NOMO-1 treated with dmso at 0.1 percent for 144 hours (cell line): ENCODE measurements around the gene FTCD.
"Not testable (repeated sequence)": the region's sequence is repeated elsewhere in the genome, so short reads cannot be mapped to it uniquely, and the experiment has no call there.

Experiments
- DNase-seq: peaks from one replicate; lab custom pipeline; 2025; ENCODE audit not compliant: unreplicated experiment; lab: John Stamatoyannopoulos, UW

The FTCD gene

GRCh38 chr21:46188226-46189212 is 33.1 kb upstream of the FTCD start:
- no peak for DNase-seq

- DNase-seq = no peak
Observed at GRCh38 chr21:46187814-46188213, 32.4 kb upstream of the FTCD start.

- DNase-seq = no peak
Observed at GRCh38 chr21:46187261-46187660, 31.9 kb upstream of the FTCD start.

- no peak for DNase-seq
Observed at GRCh38 chr21:46185716-46186115, 30.3 kb upstream of the FTCD start.

GRCh38 chr21:46184625-46185555 is 29.5 kb upstream of the FTCD start:
- peak; percentile 79 for DNase-seq

- peak; percentile 18 for DNase-seq
Observed at GRCh38 chr21:46183910-46184624, 28.7 kb upstream of the FTCD start, which contains the start of gene SPATC1L. SPATC1L (minus strand) TSS chr21:46184459; CDS start chr21:46182816, 1,643 bp downstream.

GRCh38 chr21:46183337-46183909 is 28.0 kb upstream of the FTCD start:
- DNase-seq = not testable (repeated sequence)

- DNase-seq = no peak
Observed at GRCh38 chr21:46182548-46183336, 27.4 kb upstream of the FTCD start.

- no peak for DNase-seq
Observed at GRCh38 chr21:46181953-46182547, 26.7 kb upstream of the FTCD start.

GRCh38 chr21:46181436-46181835 is 26.1 kb upstream of the FTCD start:
- no peak for DNase-seq

GRCh38 chr21:46180778-46181391 is 25.5 kb upstream of the FTCD start:
- DNase-seq = no peak

GRCh38 chr21:46180079-46180722 is 24.8 kb upstream of the FTCD start:
- DNase-seq = no peak

- DNase-seq = no peak
Observed at GRCh38 chr21:46179708-46180078, 24.3 kb upstream of the FTCD start.

GRCh38 chr21:46178961-46179360 is 23.6 kb upstream of the FTCD start:
- no peak for DNase-seq

GRCh38 chr21:46176443-46177129 is 21.2 kb upstream of the FTCD start:
- not testable (repeated sequence) for DNase-seq

- no peak for DNase-seq
Observed at GRCh38 chr21:46173573-46173972, 18.2 kb upstream of the FTCD start.

- no peak for DNase-seq
Observed at GRCh38 chr21:46172863-46173528, 17.6 kb upstream of the FTCD start.
